Keratinocyte (primary cell): ENCODE data around the gene DOCK1. TPM values are rescaled to one million over a fixed set of nuclear protein-coding genes. Genes with fewer than 3 reads are reported as not detected.

Source experiments
- DNase-seq: peaks from one replicate; pipeline ENCODE4 v3.0.0-alpha.2; 2011; ENCODE audit warnings: low read depth, missing footprints, low spot score
- FAIRE-seq: peaks from 2 replicates; lab custom pipeline; 2011; peaks lifted over from hg19 to GRCh38; lab: Jason Lieb, UNC
- H2AFZ ChIP-seq: 2 replicates; pipeline ENCODE4 v1.6.0; 2012; ENCODE audit warnings: low read length, control low read depth, inconsistent platforms; ENCODE audit not compliant: control insufficient read depth
- H3K27ac ChIP-seq: 2 replicates; pipeline ENCODE4 v1.5.1; 2011; ENCODE audit warnings: low read length; ENCODE audit not compliant: control insufficient read depth, insufficient read depth
- H3K27me3 ChIP-seq: 3 replicates; pipeline ENCODE4 v1.6.0; 2011; ENCODE audit warnings: low read length; ENCODE audit not compliant: control insufficient read depth, insufficient read depth; ENCODE audit errors: extremely low read depth
- H3K36me3 ChIP-seq, 2 experiments: 2 replicates in 1 of 2; 3 replicates in 1 of 2; pipeline ENCODE4 v1.5.1; 2011; ENCODE audit warnings: low read length in 2 of 2, mild to moderate bottlenecking in 1 of 2; ENCODE audit not compliant: control insufficient read depth in 2 of 2, insufficient read depth in 2 of 2; ENCODE audit errors: extremely low read depth in 1 of 2
- H3K4me1 ChIP-seq: 3 replicates; pipeline ENCODE4 v1.5.1; 2011; ENCODE audit warnings: low read length; ENCODE audit not compliant: control insufficient read depth, insufficient read depth; ENCODE audit errors: extremely low read depth
- H3K4me2 ChIP-seq: 3 replicates; pipeline ENCODE4 v1.6.0; 2011; ENCODE audit warnings: low read depth, low read length; ENCODE audit not compliant: control insufficient read depth, insufficient read depth; ENCODE audit errors: extremely low read depth
- H3K4me3 ChIP-seq, 3 experiments: fragments of 200-600 bp in 1 of 3; sonication (generic) in 1 of 3; 2 replicates in 2 of 3; 3 replicates in 1 of 3; pipeline ENCODE4 v1.5.1; 2011 to 2016; ENCODE audit warnings: low read length in 3 of 3, mild to moderate bottlenecking in 3 of 3, control low read depth in 2 of 3, inconsistent platforms in 1 of 3, low read depth in 1 of 3, mixed read lengths in 1 of 3, mixed run types in 1 of 3, moderate library complexity in 1 of 3; ENCODE audit not compliant: control insufficient read depth in 2 of 3, insufficient read depth in 2 of 3; ENCODE audit errors: extremely low read depth in 1 of 3
- H3K79me2 ChIP-seq: 2 replicates; pipeline ENCODE4 v1.6.0; 2012; ENCODE audit warnings: low read length; ENCODE audit not compliant: control insufficient read depth, insufficient read depth
- H3K9ac ChIP-seq: 3 replicates; pipeline ENCODE4 v1.6.0; 2011; ENCODE audit warnings: low read length; ENCODE audit not compliant: control insufficient read depth, insufficient read depth; ENCODE audit errors: extremely low read depth
- H3K9me1 ChIP-seq: 3 replicates; pipeline ENCODE4 v1.6.0; 2011; ENCODE audit warnings: low read length; ENCODE audit not compliant: control insufficient read depth, insufficient read depth; ENCODE audit errors: extremely low read depth
- H3K9me3 ChIP-seq: 2 replicates; pipeline ENCODE4 v1.5.1; 2012; ENCODE audit warnings: low read depth, low read length; ENCODE audit not compliant: control insufficient read depth
- H4K20me1 ChIP-seq: 3 replicates; pipeline ENCODE4 v1.6.0; 2011; ENCODE audit warnings: low read length; ENCODE audit not compliant: control insufficient read depth, insufficient read depth; ENCODE audit errors: extremely low read depth
- CTCF ChIP-seq, 3 experiments: IDR thresholded peaks in 1 of 3; conservative IDR thresholded peaks in 1 of 3; optimal IDR thresholded peaks in 1 of 3; 2 replicates in 2 of 3; 3 replicates in 1 of 3; pipeline versions ENCODE3 to v1.5.1; 2011; ENCODE audit warnings: low read length in 3 of 3, mild to moderate bottlenecking in 3 of 3, moderate library complexity in 2 of 3, control low read depth in 1 of 3, inconsistent platforms in 1 of 3; ENCODE audit not compliant: insufficient read depth in 2 of 3; ENCODE audit errors: extremely low read depth in 1 of 3
- EZH2 ChIP-seq: IDR thresholded peaks from one replicate; pipeline ENCODE4 v1.6.1; 2012; ENCODE audit warnings: inconsistent platforms, mild to moderate bottlenecking, low read length, moderate library complexity
- dilution Hi-C: fragments of 300-500 bp; cut with MboI; formaldehyde crosslinking; loops from one replicate; pipeline ENCODE4 v1.7.0; 2020; ENCODE audit warnings: low sequenced_read_pairs; ENCODE audit not compliant: extremely low pct_ligation_motif_present
- polyA plus RNA-seq, 5 experiments: library from polyadenylated mRNA; depleted of rRNA in 3 of 5; stranded (reverse) in 3 of 5; stranded (forward) in 1 of 5; unstranded in 1 of 5; fragments of >200 nt; gene quantifications; 1 replicate in 1 of 5; 2 replicates in 3 of 5; 3 replicates in 1 of 5; pipeline versions ENCODE4 v1.2.1 to v1.2.3, GENCODE V29; 2011 to 2012; ENCODE audit warnings: missing spikeins in 2 of 5, low read depth in 1 of 5, low replicate concordance in 1 of 5

DOCK1 gene
- polyA plus RNA-seq, 1 donor (not counting 4 experiments of a cell fraction or from before 2014, with no cell fraction given) = 15.7 TPM

GRCh38 chr10:127450644-127451043, 545.4 kb downstream of the DOCK1 start:
- dilution Hi-C loops = no loop called here
- no peaks in the 10 kb centered on the region for H3K9me3 ChIP-seq
- H3K27me3 ChIP-seq = no peaks in the 10 kb centered on the region
- no peak overlapping the region for H2AFZ ChIP-seq
- H3K79me2 ChIP-seq = no peaks in the 10 kb centered on the region
- H3K9ac ChIP-seq = no peak overlapping the region
- H3K27ac ChIP-seq = no peak overlapping the region
- DNase-seq = no peak
- H3K4me3 ChIP-seq = no peak overlapping the region
- no peak for FAIRE-seq
- H3K4me1 ChIP-seq = peaks cover 2% of the 10 kb centered on the region
- TF ChIP-seq EZH2 (no peak), CTCF (optimal IDR thresholded peaks at IDR 0.05 in 1 of 3, IDR thresholded peaks at IDR 0.05 in 1 of 3, conservative IDR thresholded peaks at IDR 0.05 in 1 of 3; ENCODE audit: extremely low read depth in 1 of 3, insufficient read depth in 2 of 3, low read length in 3 of 3) (no peak)
- H4K20me1 ChIP-seq = no peaks in the 10 kb centered on the region
- H3K36me3 ChIP-seq = peaks cover 6 to 11% of the 10 kb centered on the region in 2 experiments
- H3K4me2 ChIP-seq = no peak overlapping the region
- H3K9me1 ChIP-seq = no peaks in the 10 kb centered on the region

- no peak for TF ChIP-seq EZH2
- TF ChIP-seq CTCF (optimal IDR thresholded peaks at IDR 0.05 in 1 of 3, IDR thresholded peaks at IDR 0.05 in 1 of 3, conservative IDR thresholded peaks at IDR 0.05 in 1 of 3; ENCODE audit: extremely low read depth in 1 of 3, insufficient read depth in 2 of 3, low read length in 3 of 3) = no peak
- no peak overlapping the region for H3K27ac ChIP-seq
- no peak overlapping the region for H3K9ac ChIP-seq
- DNase-seq (no peak), FAIRE-seq (no peak)
- H3K36me3 ChIP-seq = peaks cover 6 to 10% of the 10 kb centered on the region in 2 experiments
- peaks cover 2% of the 10 kb centered on the region for H3K4me1 ChIP-seq
- H3K4me3 ChIP-seq = no peak overlapping the region
- no peaks in the 10 kb centered on the region for H3K79me2 ChIP-seq
- no peak overlapping the region for H3K4me2 ChIP-seq
- H4K20me1 ChIP-seq = no peaks in the 10 kb centered on the region
- H3K9me3 ChIP-seq = no peaks in the 10 kb centered on the region
- H3K27me3 ChIP-seq = no peaks in the 10 kb centered on the region
- H3K9me1 ChIP-seq = no peaks in the 10 kb centered on the region
- H2AFZ ChIP-seq = no peak overlapping the region
- dilution Hi-C loops = no loop called here
Observed at GRCh38 chr10:127451628-127452027, 546.4 kb downstream of the DOCK1 start.
